22Rv1 (cell line): ENCODE data around the gene TIMP2.

Experiments
- ZFX ChIP-seq: fragments of 450-650 bp; IDR thresholded peaks from 2 replicates; pipeline ENCODE4 v1.6.1; 2017; ENCODE audit warnings: antibody characterized with exemption, borderline replicate concordance
- TF ChIP-seq, protein P1 (sequence below): fragments of 450-650 bp; IDR thresholded peaks from 2 replicates; pipeline ENCODE4 v1.5.1; 2017; ENCODE audit warnings: mild to moderate bottlenecking

DNA sequence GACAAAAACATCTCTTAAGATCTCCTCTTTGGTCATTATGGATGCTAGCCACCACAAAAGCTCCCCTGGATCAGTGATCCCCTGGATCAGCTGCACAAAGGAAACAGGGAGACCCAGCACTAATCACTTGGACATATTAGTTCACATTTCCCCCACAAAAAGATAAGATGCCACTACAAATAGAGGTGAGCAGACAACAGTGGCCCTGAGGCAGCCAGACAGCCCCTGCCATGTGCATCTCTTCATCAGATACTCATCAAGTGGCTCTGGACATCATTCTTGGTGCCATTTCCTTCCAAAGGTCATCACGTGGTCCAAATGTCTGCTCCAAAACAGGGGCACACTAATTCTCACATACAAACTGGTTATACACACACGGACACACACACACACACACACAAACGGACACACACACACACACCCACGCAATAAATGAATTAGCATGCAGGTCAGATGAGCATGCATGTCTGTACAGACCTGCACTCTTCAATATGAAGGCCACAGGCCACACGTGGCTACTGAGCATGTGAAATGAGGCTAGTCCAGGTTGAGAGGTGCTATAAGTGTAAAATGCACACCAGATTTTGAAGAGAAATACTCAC is 88.7 kb downstream of the TIMP2 start:
- TF ChIP-seq, protein P1, sequence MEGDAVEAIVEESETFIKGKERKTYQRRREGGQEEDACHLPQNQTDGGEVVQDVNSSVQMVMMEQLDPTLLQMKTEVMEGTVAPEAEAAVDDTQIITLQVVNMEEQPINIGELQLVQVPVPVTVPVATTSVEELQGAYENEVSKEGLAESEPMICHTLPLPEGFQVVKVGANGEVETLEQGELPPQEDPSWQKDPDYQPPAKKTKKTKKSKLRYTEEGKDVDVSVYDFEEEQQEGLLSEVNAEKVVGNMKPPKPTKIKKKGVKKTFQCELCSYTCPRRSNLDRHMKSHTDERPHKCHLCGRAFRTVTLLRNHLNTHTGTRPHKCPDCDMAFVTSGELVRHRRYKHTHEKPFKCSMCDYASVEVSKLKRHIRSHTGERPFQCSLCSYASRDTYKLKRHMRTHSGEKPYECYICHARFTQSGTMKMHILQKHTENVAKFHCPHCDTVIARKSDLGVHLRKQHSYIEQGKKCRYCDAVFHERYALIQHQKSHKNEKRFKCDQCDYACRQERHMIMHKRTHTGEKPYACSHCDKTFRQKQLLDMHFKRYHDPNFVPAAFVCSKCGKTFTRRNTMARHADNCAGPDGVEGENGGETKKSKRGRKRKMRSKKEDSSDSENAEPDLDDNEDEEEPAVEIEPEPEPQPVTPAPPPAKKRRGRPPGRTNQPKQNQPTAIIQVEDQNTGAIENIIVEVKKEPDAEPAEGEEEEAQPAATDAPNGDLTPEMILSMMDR = no peak
- no peak for TF ChIP-seq ZFX
